ENCODE data around the gene PPP1R12C.
A peak's percentile ranks its signal among the peaks of the same experiment; 100 is the strongest.

The PPP1R12C gene

DNA sequence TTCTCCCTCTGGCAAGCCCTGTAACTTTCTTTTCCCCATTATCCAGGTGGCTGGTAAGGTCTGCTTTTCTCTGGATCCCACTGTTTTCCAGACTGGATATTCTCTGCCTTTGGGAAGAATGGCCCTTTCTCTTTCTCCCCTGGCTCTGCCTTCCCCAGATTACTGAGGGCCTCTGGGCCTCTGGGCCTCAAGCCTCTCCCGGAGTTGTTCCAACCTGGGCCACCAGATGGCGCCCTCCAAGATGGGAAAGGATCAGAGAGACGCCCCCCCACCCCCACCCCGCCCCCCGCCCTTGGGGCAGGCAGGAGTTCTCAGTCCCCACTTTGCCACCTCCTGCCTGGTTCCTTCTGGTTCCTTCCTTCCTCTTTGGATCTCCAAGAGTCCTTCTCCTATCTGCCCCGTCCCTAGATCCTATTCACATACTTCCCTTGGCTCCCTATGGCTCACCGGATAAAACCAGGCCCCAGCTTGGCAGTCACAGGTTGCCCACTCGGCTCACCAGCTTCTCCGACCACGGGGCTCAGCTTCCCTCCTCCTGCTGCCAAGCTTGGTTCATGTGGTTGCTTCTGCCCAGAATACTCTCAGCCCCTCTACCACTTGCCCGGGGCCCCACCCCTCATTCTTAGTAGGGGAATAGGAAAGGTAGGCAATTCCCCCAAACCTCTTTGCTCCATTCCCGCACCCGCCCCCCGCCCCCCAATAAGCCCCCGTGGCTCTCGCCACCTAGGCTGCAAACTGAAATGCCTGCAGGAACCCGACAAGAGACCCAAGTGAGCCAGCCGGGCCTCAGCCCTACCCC, 28.7 kb downstream of the PPP1R12C start:
- DNase-seq = peak; percentile 98

DNA sequence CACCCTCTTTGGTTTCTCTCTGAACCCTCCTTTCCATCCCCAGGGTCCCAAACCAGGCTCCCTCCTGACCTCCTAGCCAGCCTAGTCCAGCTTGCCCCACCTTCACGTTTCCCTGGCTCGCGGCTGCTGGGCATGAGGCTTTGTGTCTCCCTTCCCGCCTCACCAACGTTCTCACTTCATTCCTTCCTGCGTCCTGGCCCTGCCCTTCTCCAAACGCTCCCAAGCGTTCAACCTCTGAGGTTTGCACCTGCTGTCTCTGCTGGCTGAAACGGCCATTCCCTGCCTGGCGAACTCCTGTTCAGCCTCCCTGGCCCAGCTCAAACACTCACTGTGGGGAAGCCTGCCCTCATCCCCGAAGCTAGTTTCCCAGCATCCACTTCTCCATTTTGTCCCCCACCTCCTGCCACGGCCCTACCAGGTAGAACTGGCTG, 29.4 kb downstream of the PPP1R12C start:
- DNase-seq = no peak

DNA sequence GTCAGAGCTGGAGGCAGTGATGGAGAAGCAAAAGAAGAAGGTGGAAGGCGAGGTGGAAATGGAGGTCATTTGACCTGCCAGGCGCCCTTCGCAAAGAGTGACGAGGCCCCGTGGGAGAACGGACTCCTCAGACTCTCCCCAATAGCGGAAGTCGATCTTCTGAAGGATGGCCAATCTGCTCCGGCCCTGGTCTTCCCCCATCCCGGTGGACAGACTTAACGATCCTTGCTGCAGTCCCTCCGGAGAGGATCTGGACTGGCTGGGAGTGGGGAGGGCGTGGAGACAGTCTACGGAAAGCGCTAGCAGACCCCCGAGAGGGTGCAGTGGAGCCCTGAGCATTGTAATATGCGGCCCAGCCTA, 29.9 kb downstream of the PPP1R12C start:
- DNase-seq = no peak

DNA sequence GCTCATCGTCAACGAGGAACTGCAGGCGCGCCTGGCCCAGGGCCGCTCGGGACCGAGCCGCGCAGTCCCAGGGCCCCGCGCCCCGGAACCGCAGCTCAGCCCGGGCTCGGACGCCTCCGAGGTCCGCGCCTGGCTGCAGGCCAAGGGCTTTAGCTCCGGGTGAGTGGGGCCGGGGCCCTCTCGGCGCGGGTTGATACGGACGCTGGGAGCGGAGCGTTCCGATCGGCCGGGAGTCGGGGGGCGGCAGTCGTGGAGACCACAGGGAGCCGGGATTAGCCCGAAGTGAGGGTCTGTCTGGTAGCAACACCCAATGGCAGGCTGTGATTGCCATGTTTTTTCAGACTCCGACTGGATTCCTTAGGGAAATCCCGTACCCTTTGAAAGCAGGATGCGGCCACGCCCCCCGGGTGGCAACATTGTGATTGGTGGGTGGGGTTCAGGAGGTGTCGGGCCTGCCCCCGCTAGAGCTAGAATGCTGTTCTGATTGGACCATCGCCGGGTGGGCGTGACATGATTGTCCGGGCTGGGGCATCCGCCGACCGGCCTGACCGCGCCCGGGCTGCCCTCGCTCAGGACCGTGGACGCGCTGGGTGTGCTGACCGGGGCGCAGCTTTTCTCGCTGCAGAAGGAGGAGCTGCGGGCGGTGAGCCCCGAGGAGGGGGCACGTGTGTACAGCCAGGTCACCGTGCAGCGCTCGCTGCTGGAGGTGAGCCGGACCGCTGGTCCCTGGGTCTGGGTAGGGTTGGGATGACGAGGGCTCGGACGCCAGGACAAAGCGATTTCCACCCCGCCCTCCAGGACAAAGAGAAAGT, 30.5 kb downstream of the PPP1R12C start:
- peak; percentile 79 for DNase-seq

DNA sequence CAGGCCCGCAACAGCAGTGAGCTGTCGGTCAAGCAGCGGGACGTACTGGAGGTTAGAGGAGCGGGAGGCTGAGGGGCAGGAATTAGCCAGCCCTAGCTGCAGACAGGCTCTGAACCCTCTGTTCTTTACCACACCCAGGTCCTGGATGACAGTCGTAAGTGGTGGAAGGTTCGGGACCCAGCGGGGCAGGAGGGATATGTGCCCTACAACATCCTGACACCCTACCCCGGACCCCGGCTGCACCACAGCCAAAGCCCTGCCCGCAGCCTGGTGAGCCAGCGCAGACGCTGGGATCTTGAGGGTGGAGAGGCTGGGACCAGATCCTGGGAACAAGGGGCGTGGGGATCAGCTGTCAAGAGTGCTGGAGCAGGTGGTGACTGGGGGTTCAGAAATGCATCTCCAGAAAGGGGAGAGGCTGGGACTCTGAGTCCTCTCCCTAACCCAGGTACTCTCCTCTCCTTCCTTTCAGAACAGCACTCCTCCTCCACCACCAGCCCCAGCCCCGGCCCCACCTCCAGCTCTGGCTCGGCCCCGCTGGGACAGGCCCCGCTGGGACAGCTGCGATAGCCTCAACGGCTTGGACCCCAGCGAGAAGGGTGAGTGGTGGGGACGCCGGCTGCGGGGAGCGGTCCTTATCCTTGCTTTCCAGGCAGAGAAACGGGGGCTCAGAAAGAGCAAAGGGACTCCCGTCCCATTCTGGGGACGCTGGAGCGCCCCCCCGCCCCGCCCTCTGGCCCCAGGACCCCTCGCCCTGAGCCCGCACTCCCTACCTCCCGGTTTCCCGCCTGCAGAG, 31.3 kb downstream of the PPP1R12C start:
- DNase-seq = no peak

DNA sequence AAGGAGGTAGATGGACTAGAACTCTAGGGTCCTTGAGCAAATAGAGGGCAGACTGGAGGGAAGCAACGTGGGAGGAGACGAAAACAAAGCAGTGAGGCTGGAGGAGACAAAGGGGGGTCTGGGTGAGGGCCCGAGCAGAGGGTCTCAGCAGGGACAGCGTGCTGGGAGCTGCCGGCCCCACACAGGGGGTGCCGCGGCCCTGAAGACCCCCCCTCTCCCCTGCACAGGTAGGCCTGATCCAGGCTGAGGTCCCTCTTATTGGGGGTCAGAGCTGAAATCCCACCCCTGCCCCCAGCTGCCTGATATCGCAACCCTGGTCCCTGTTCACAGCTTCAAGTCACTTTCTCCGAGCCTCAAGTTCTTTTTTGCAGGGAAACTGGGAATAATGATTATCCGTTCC, 33.0 kb downstream of the PPP1R12C start:
- DNase-seq = no peak

DNA sequence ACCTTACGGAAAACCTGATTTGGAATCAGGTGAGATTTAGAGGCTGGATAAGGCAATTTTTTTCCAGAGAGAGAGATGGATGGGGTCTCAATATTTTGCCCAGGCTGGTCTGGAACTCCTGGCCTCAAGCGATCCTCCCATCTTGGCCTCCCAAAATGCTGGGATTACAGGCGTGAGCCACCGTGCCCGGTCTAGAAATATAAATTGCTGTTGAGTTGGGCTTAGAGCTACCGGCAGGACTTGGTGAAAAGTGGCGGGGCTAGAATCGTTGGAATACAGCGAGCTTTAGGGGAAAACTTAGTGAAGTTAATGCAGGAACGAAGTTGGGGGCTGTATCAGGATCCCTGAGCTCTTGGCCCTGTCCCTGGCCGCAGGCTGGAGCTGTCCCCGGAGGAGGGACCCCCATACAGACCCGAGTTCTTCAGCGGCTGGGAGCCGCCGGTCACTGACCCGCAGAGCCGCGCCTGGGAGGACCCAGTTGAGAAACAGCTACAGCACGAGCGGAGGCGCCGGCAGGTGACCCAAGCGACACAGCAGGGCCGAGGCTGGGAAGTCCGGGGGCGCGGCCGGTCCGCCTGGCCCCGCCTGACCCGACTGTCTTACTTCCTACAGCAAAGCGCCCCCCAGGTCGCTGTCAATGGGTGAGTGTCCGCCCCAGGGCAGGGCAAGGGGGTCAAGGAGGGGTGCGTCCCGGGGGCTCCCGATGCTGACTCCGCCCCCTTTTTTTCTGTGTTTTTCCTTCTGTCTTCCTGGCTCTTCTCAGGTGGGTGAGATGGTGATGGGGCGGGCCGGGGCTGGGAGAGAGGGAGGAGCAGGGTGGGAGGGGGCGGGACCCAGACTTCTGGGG, 34.2 kb downstream of the PPP1R12C start:
- DNase-seq = no peak

DNA sequence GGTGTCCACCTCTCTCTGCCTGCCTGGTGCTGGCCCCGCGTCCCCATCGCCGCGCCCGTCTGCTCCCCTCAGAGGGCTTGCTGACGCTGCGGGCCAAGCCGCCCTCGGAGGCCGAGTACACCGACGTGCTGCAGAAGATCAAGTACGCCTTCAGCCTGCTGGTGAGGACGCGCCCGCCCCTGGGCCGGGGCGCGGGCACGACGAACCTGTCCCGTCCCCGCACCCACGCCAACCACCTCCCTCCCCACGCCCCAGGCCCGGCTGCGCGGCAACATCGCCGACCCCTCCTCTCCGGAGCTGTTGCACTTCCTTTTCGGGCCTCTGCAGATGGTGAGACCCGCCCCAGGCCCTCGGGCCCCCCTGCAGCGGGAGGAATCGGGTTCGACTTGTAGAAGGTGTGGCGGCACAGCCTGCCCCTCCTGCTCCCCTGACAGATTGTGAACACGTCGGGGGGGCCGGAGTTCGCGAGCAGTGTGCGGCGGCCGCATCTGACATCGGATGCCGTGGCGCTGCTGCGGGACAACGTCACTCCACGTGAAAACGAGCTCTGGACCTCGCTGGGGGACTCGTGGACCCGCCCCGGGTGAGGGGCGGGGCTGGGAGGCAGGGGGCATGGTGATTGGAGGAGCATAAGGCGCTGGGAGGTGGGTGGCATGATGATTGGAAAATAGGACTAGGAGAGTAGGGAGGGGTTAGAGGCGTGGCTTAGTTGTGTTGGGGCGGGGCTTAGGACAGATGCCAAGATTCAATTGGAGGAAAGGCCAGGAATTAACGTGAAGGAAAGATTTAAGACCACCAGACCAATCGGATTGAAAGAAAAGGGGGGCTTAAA, 35.2 kb downstream of the PPP1R12C start:
- DNase-seq = peak; percentile 79

DNA sequence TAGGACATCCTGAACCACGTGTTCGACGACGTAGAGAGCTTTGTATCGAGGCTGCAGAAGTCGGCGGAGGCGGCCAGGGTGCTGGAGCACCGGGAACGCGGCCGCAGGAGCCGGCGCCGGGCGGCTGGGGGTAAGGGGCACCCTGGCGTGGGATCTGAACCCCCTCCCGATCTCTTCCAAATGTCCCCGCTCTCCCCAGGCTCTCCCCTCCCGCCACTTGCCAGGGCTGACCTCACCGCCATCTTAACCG, 35.7 kb downstream of the PPP1R12C start:
- no peak for DNase-seq

DNA sequence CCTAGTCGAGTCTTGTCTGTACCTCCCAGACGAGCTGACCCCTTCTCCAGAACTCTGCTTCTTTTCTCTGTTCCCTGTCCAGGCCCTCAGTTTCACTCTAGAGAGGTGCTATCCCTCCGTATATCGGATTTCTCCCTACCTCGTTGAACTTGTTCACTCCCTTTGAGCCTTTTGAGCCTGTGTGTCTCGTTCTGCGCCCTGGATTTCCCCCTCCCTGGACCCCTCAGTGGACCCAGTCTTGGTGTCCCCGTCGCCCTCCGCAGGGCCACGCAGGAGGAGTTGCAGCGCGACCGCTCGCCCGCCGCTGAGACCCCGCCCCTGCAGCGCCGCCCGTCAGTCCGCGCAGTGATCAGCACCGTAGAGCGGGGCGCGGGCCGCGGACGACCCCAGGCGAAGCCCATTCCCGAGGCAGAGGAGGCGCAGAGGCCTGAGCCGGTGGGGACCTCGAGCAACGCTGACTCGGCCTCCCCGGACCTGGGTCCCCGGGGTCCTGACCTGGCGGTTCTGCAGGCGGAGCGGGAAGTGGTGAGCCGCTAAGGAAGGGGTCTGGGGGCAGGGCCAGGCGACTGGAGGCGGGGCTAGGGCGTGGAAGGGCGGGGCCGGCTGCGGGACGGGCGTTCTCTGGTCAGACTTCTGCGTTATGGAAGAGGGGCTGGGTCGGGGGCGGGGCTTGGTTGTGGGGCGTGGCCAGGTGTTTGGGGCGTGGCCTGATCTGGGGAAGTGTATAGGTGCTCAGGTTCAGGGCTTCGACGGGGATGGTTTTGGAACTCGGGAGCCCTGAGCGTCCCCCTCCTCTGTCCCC, 36.3 kb downstream of the PPP1R12C start:
- DNase-seq = peak; percentile 97

DNA sequence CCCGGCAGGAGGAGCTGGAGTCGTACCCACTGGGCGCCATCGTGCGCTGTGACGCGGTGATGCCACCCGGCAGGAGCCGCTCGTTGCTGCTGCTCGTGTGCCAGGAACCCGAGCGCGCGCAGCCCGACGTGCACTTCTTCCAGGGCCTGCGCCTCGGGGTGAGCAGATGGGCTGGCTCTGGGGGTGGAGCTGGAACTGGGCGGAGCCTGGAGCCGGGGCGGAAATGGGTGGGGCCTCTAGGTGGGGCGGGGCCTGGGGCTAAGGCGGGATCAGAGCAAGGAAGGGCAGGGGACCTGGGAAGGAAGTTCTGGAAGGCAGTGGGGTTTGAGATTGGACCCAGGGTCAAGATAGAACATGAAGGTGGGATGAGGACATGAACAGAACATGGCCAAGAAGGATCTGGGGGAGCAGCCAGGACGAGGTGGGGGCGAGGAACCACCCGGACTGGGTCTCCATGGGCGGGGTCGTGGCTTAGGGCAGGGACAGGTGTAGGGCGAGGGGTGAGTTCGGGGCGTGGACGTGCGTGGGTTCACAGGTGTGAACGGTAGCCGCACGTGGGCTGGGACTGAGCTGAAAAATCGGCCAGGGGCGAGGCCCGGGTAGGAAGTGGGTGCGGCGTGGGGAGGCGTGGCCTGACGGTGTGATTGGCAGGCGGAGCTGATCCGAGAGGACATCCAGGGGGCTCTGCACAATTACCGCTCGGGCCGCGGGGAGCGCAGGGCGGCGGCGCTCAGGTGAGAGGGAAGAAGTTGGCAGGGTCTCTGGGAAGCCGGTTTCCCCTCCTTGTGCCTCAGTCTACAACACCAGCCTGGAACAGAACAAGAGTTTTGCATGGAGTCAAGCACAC, 37.1 kb downstream of the PPP1R12C start:
- peak; percentile 86 for DNase-seq

DNA sequence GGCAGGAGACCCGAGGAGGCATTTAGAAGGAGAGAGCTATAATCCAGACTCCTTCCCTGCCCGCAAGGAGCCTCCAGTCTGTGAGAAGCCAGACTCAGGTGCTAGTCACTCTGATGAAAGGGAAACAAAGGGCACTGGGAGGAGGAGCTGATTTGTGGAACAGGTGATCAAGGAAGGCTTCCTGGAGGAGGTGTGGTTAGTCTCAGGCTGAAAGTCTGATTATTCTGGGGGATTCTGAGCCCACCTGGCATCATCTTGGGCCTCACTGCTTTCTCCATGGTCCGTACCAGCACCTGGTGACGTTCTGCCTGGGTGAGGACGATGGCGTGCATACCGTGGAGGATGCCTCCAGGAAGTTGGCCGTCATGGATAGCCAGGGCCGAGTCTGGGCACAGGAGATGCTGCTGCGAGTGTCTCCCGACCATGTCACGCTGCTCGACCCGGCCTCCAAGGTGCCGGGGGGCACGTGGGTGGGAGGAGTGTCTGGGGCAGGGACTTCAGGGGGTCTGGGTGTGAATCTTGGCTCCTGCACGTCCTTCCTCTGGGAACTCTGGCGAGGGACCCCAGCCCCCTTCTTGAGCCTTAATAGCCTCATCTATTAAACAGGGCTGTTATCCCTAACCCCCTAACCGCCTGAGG, 37.9 kb downstream of the PPP1R12C start:
- no peak for DNase-seq

DNA sequence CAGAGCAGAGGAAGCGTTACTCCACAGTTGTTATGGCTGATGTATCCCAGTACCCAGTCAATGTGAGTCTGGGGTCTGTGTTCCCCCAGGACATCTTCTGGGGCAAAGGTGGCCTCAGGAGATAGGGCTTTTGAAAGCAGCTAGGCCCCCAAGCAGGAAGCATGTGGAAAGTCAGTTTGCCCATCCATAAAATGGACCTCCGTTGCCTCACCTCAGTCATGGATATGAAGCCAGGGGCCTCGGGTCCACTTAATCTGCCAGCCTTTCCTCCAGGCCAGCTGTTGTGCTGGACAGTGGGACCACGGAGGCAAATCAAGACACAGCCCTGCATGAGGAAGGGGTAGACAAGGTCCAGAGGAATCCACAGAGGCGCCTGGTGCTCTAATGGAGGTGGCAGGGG, 38.4 kb downstream of the PPP1R12C start:
- DNase-seq = no peak

DNA sequence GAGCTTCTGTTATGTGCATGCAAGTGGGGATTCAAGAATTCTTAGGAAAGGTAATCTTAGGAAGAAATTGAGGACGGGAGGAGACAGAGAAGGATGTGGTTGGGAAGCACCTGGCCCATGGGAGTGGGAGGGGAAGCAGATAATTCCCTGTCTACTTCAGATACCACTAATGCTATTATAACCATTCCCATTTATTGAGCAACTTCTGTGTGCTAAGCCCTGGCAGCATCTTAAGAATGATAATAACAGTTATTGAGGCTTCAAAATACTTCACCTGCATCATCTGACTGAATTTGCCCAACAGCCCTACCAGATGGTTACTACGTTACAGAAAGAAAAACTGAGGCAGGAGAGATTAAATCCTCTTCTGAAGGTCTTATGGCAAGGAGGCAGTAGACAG, 40.3 kb downstream of the PPP1R12C start:
- DNase-seq = no peak

DNA sequence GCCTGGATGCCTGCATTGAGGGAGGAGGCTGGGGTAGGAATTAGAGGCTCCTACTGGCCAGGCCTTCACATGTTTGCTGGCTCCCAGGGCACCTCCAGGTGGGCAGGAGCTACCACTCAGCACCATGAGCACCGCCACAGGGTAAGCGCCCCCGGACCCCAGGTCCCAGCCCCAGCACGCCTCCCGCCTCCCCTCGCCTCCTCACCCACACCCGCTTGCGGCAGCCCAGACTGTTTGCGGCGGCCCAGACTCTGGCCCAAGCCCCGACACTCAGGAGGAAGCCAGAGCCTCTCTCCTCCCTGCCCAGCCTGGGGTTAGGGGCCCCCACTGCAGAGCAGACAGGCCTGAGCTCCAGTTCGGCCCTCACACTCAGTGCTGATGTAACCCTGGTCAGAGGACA, 41.1 kb downstream of the PPP1R12C start:
- DNase-seq = no peak

DNA sequence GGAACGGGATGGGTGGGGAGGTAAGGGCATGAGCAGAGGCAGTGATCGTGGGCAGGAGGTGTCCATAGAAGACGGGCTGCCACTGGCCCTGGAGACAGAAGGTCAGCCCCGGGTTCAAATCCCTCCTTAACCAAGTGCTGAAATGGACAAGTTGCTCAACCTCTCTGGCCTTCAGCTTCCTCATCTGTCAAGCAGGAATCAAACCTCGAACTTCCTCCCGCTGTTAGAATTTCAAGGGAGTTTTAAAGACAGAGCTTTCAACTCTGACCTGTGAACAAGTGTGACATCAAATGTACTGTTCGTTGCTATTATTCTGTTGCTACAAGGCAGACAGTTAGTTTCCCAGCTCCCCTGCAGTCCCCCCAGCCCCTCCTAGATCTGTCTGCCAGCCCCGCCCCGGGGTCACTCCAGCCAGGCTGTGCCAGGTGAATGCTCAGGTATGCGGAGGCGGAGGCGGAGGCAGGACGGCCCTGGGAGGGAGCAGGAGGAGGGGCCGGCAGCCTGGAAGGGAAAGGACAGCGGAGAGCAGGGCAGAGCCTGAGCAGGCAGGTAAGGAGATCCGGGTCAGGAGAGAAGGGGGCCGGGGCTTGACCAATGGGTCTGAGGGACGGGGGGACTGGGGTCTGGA, 42.0 kb downstream of the PPP1R12C start, which contains the start of gene EPS8L1:
EPS8L1 (plus strand) TSS at position 499 of the 628 bp plus-strand sequence. CDS start 576 bp downstream, outside the sequence.
- no peak for DNase-seq

DNA sequence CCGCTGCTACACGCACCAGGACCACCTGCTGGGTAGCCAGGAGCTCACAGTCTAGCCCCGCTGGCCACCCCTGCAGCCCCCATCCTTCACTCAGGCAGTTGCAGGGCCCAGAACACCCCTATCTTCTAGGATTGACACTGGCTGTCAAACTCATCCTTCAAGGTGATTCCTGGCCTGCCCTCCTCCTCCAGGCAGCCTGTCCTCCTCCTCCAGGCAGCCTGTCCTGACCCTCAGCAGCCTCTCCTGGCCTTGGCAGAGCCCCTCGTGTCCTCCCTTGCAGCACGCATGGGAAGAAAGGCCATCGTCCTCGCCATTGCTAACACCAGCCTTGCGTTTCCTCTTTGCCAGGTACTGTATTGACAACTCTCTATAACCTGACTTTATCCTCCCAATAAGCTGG, 45.5 kb downstream of the PPP1R12C start:
- no peak for DNase-seq

DNA sequence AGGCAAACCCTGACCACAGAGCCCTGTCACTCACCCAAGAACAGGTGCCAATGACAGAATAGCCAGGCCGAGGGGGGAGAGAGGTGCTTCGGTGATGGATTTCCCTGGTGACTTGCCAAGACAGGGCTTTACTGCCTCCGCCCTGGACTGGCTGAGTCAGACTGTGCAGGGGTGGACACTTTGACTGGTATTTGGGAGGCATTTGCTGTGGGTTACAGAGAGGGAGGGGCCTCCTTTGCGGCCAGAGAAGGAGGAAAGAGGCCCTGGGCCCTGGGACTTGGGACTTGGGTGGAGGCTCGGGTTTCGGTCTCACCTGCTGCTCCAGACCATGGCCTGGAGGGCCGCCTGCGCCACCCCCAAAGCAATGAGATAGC, 46.3 kb downstream of the PPP1R12C start:
- DNase-seq = no peak

Measured in stimulated activated CD8-positive, alpha-beta memory T cell treated with anti-CD3 and anti-CD28 coated beads, Interleukin-4, amount 100 ng/mL, for 48 hours (primary cell).